ENCODE results near the gene NPTX1.

Gene NPTX1

GRCh38 chr17:80468781-80469493, 7.5 kb downstream of the NPTX1 start:
- TF ChIP-seq CTCF (IDR thresholded peaks at IDR 0.05; ENCODE audit: insufficient read depth, low read depth, low read length, missing control alignments): no peak
- no peak for DNase-seq (ENCODE audit: low read depth)
- H3K4me3 ChIP-seq (ENCODE audit: low read depth, low read length): no peak overlapping the region

GRCh38 chr17:80468242-80468641, 8.2 kb downstream of the NPTX1 start:
- no peak for TF ChIP-seq CTCF (IDR thresholded peaks at IDR 0.05; ENCODE audit: insufficient read depth, low read depth, low read length, missing control alignments)
- no peak overlapping the region for H3K4me3 ChIP-seq (ENCODE audit: low read depth, low read length)

GRCh38 chr17:80466188-80466705, 10.2 kb downstream of the NPTX1 start:
- DNase-seq (ENCODE audit: low read depth): no peak
- no peak for TF ChIP-seq CTCF (IDR thresholded peaks at IDR 0.05; ENCODE audit: insufficient read depth, low read depth, low read length, missing control alignments)
- no peak overlapping the region for H3K4me3 ChIP-seq (ENCODE audit: low read depth, low read length)

More at GRCh38 chr17:80468242-80468641, 8.2 kb downstream of the NPTX1 start:
- DNase-seq (ENCODE audit: low read depth): no peak

- no peak for TF ChIP-seq CTCF (IDR thresholded peaks at IDR 0.05; ENCODE audit: insufficient read depth, low read depth, low read length, missing control alignments)
- no peak for DNase-seq (ENCODE audit: low read depth)
These were observed 11.0 kb downstream of the NPTX1 start for GRCh38 chr17:80465327-80465974.

GRCh38 chr17:80464486-80464885, 11.9 kb downstream of the NPTX1 start:
- no peak for TF ChIP-seq CTCF (IDR thresholded peaks at IDR 0.05; ENCODE audit: insufficient read depth, low read depth, low read length, missing control alignments)
- no peak for DNase-seq (ENCODE audit: low read depth)
- no peak overlapping the region for H3K4me3 ChIP-seq (ENCODE audit: low read depth, low read length)

More at GRCh38 chr17:80465327-80465974, 11.0 kb downstream of the NPTX1 start:
- no peak overlapping the region for H3K4me3 ChIP-seq (ENCODE audit: low read depth, low read length)

- no peak for DNase-seq (ENCODE audit: low read depth)
- no peak overlapping the region for H3K4me3 ChIP-seq (ENCODE audit: low read depth, low read length)
- TF ChIP-seq CTCF (IDR thresholded peaks at IDR 0.05; ENCODE audit: insufficient read depth, low read depth, low read length, missing control alignments): no peak
These were observed 12.5 kb downstream of the NPTX1 start for GRCh38 chr17:80463784-80464400.
